MM.1S (cell line): ENCODE data around the gene LRRC19.

Experiments used
- EZH2 ChIP-seq: fragments of 300-600 bp; sonication (generic); optimal IDR thresholded peaks from 2 replicates; pipeline ENCODE3; 2017; ENCODE audit warnings: low read depth, mild to moderate bottlenecking, antibody characterized with exemption, low read length, mixed read lengths
- EZH2phosphoT487 ChIP-seq: fragments of 300-600 bp; sonication (generic); IDR thresholded peaks from 2 replicates; pipeline ENCODE4 v1.6.1; 2018; ENCODE audit warnings: antibody characterized with exemption, low read length
- TF ChIP-seq, protein P1 (sequence below): fragments of 300-600 bp; sonication (generic); IDR thresholded peaks from 2 replicates; pipeline ENCODE4 v1.5.1; 2016; ENCODE audit warnings: antibody characterized with exemption, low read length, mixed read lengths

DNA sequence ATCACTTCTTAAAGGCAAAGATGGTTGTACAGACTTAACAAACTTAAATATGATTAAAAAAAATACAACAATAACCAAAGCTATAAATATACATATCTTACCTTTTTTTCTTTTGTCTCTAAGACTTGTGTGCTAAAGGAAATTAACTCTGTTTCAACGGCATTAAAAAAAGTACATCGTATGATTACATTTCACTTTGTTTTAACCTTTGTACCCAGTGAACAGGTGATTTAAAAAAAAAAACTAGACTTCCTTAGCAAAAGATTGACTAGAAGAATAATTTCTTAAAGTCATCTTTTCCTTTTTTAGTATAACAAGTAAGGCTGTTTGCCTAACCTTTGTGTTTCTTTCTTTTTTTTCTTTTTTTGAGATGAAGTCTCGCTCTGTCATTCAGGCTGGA is at the start of gene LRRC19:
- TF ChIP-seq, protein P1, sequence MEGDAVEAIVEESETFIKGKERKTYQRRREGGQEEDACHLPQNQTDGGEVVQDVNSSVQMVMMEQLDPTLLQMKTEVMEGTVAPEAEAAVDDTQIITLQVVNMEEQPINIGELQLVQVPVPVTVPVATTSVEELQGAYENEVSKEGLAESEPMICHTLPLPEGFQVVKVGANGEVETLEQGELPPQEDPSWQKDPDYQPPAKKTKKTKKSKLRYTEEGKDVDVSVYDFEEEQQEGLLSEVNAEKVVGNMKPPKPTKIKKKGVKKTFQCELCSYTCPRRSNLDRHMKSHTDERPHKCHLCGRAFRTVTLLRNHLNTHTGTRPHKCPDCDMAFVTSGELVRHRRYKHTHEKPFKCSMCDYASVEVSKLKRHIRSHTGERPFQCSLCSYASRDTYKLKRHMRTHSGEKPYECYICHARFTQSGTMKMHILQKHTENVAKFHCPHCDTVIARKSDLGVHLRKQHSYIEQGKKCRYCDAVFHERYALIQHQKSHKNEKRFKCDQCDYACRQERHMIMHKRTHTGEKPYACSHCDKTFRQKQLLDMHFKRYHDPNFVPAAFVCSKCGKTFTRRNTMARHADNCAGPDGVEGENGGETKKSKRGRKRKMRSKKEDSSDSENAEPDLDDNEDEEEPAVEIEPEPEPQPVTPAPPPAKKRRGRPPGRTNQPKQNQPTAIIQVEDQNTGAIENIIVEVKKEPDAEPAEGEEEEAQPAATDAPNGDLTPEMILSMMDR = no peak
- TF ChIP-seq EZH2 (no peak), EZH2phosphoT487 (no peak)
